Activated T-cell treated with anti-CD3 and anti-CD28 coated beads, Interleukin-2, amount 50 U/mL, for 48 hours (primary cell): ENCODE results near the gene DLG2.

Experiments used
- DNase-seq, 2 experiments: peaks; one replicate each; pipeline ENCODE4 v3.0.0-alpha.2; 2020

DLG2 gene

GRCh38 chr11:83941050-83941449 is 1686.1 kb downstream of the DLG2 start:
- DNase-seq = no peak

- no peak for DNase-seq
These were observed 1689.0 kb downstream of the DLG2 start for GRCh38 chr11:83938148-83938547.

GRCh38 chr11:83933008-83933407 is 1694.1 kb downstream of the DLG2 start:
- no peak for DNase-seq

GRCh38 chr11:83927422-83927821 is 1699.7 kb downstream of the DLG2 start:
- DNase-seq = no peak

- DNase-seq = no peak
These were observed 1702.2 kb downstream of the DLG2 start for GRCh38 chr11:83924795-83925542.

- no peak for DNase-seq
These were observed 1703.2 kb downstream of the DLG2 start for GRCh38 chr11:83923961-83924360.

- DNase-seq = no peak
These were observed 1704.2 kb downstream of the DLG2 start for GRCh38 chr11:83922953-83923352.

- no peak for DNase-seq
These were observed 1704.8 kb downstream of the DLG2 start for GRCh38 chr11:83922318-83922717.

GRCh38 chr11:83921447-83922192 is 1705.5 kb downstream of the DLG2 start:
- DNase-seq = no peak

GRCh38 chr11:83918476-83918875 is 1708.7 kb downstream of the DLG2 start:
- no peak for DNase-seq

GRCh38 chr11:83914995-83915394 is 1712.1 kb downstream of the DLG2 start:
- DNase-seq = no peak

- DNase-seq = no peak
These were observed 1717.3 kb downstream of the DLG2 start for GRCh38 chr11:83909579-83910534.

- no peak for DNase-seq
These were observed 1718.8 kb downstream of the DLG2 start for GRCh38 chr11:83908298-83908856.

- DNase-seq = no peak
These were observed 1731.6 kb downstream of the DLG2 start for GRCh38 chr11:83895516-83895915.

- no peak for DNase-seq
These were observed 1745.7 kb downstream of the DLG2 start for GRCh38 chr11:83881428-83881827.

GRCh38 chr11:83871054-83871453 is 1756.1 kb downstream of the DLG2 start:
- DNase-seq = no peak

GRCh38 chr11:83866655-83867054 is 1760.5 kb downstream of the DLG2 start:
- no peak for DNase-seq

- DNase-seq = no peak
These were observed 1761.3 kb downstream of the DLG2 start for GRCh38 chr11:83865636-83866461.

- DNase-seq = no peak
These were observed 1762.6 kb downstream of the DLG2 start for GRCh38 chr11:83864412-83865057.

GRCh38 chr11:83863272-83863671 is 1763.9 kb downstream of the DLG2 start:
- DNase-seq = no peak

GRCh38 chr11:83862691-83863090 is 1764.5 kb downstream of the DLG2 start:
- DNase-seq = no peak
